K562 (cell line): ENCODE data around the gene PRM3.

Experiments
- CBX3 ChIP-seq, 2 experiments: IDR thresholded peaks; 1 replicate in 1 of 2; 2 replicates in 1 of 2; pipeline ENCODE4 v1.6.1; 2012; ENCODE audit warnings: inconsistent platforms in 2 of 2, low read length in 2 of 2, borderline replicate concordance in 1 of 2, control low read depth in 1 of 2
- KAT2B ChIP-seq: IDR thresholded peaks from one replicate; pipeline ENCODE4 v1.6.1; 2012; ENCODE audit warnings: low read depth, mild to moderate bottlenecking, control low read depth, inconsistent platforms, low read length, moderate library complexity
- LARP7 ChIP-seq: fragments of 450-650 bp; IDR thresholded peaks from 2 replicates; pipeline ENCODE4 v1.6.1; 2016
- NFXL1 ChIP-seq: fragments of 450-650 bp; formaldehyde crosslinking; IDR thresholded peaks from 2 replicates; pipeline ENCODE4 v1.4.0; 2021; ENCODE audit warnings: mild to moderate bottlenecking
- POLR2A ChIP-seq: fragments of 450-650 bp; conservative IDR thresholded peaks from 2 replicates; pipeline ENCODE4 v1.6.1; 2016
- RNF2 ChIP-seq: sonication (generic); IDR thresholded peaks from 2 replicates; pipeline ENCODE4 v1.6.1; 2016
- SMC3 ChIP-seq: conservative IDR thresholded peaks from 2 replicates; pipeline ENCODE4 v1.6.1; 2011; ENCODE audit warnings: low read depth, low read length, improper control_type of control experiment; ENCODE audit not compliant: insufficient read depth
- ZFX ChIP-seq: sonication (generic); formaldehyde crosslinking; IDR thresholded peaks from 2 replicates; pipeline ENCODE4 v1.8.0; 2022; ENCODE audit warnings: mild to moderate bottlenecking, missing genetic modification reagents, moderate library complexity
- TF ChIP-seq, protein P1 (sequence below): fragments of 250-450 bp; sonication (Bioruptor Pico); IDR thresholded peaks from 2 replicates; pipeline ENCODE4 v1.6.1; 2021; ENCODE audit warnings: mild to moderate bottlenecking
- TF ChIP-seq, protein P2 (sequence below), 3 experiments: IDR thresholded peaks in 2 of 3; conservative IDR thresholded peaks in 1 of 3; 2 replicates each; pipeline ENCODE4 v1.5.1; 2011 to 2012; ENCODE audit warnings: low read length in 3 of 3, mild to moderate bottlenecking in 3 of 3, control low read depth in 2 of 3, improper control_type of control experiment in 1 of 3, inconsistent platforms in 1 of 3, low read depth in 1 of 3, mixed read lengths in 1 of 3, moderate library complexity in 1 of 3; ENCODE audit not compliant: insufficient read depth in 2 of 3

DNA sequence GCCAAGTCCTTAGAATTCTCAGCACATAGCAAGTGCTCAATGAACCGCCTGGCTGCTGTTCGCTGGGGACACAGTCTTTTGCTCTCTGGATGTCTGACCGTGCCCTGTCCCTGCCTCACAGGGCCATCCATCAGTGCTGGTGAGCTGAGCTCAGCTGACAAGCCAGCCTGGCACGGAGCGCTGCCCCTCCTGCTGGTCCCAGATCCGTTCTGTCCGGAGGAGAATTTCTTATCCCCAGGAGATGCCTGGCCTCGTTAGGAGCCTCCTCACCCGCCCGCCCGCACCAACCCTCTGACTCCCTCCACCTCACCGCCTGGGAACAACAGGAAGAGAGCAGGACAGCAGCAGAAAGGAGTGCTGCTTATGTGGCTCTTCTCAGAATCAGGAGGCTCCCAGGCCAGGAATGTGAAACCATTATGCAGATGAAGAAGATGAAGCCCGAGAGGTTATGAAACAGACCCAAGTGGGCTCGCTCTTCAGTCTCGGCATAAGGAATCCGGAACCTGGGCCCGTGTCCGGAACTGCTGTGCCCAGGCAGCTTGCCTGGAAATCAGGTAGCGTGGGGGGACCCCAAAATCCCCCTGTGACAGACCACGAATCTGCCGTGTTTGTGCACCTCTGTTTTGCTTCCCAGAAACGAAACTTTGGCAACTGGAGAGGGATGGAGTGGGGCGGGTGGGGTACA is 43.0 kb upstream of the PRM3 start:
- TF ChIP-seq SMC3 (no peak), KAT2B (no peak), POLR2A (no peak), ZFX (CRISPR knock-in tag) (no peak), CBX3 (IDR thresholded peaks at IDR 0.05; ENCODE audit: borderline replicate concordance in 1 of 2, low read length in 2 of 2) (no peak), LARP7 (no peak), RNF2 (no peak), NFXL1 (CRISPR knock-in tag) (no peak)
- TF ChIP-seq, protein P1, sequence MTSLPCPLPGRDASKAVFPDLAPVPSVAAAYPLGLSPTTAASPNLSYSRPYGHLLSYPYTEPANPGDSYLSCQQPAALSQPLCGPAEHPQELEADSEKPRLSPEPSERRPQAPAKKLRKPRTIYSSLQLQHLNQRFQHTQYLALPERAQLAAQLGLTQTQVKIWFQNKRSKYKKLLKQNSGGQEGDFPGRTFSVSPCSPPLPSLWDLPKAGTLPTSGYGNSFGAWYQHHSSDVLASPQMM (CRISPR knock-in tag), result no peak
- TF ChIP-seq, protein P2, sequence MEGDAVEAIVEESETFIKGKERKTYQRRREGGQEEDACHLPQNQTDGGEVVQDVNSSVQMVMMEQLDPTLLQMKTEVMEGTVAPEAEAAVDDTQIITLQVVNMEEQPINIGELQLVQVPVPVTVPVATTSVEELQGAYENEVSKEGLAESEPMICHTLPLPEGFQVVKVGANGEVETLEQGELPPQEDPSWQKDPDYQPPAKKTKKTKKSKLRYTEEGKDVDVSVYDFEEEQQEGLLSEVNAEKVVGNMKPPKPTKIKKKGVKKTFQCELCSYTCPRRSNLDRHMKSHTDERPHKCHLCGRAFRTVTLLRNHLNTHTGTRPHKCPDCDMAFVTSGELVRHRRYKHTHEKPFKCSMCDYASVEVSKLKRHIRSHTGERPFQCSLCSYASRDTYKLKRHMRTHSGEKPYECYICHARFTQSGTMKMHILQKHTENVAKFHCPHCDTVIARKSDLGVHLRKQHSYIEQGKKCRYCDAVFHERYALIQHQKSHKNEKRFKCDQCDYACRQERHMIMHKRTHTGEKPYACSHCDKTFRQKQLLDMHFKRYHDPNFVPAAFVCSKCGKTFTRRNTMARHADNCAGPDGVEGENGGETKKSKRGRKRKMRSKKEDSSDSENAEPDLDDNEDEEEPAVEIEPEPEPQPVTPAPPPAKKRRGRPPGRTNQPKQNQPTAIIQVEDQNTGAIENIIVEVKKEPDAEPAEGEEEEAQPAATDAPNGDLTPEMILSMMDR (IDR thresholded peaks at IDR 0.05 in 2 of 3, conservative IDR thresholded peaks at IDR 0.05 in 1 of 3; ENCODE audit: insufficient read depth in 2 of 3, low read depth in 1 of 3, low read length in 3 of 3), result no peak
